Measurements from ENCODE around the gene CTNNA2. TPM values are rescaled to one million over a fixed set of nuclear protein-coding genes. Genes with fewer than 3 reads are reported as not detected.

The CTNNA2 gene
- total and polyA plus RNA-seq, 2 of the 8 experiments (the other 6 are each of a cell fraction or from before 2014, with no cell fraction given), result 3.9 to 9.0 TPM

DNA sequence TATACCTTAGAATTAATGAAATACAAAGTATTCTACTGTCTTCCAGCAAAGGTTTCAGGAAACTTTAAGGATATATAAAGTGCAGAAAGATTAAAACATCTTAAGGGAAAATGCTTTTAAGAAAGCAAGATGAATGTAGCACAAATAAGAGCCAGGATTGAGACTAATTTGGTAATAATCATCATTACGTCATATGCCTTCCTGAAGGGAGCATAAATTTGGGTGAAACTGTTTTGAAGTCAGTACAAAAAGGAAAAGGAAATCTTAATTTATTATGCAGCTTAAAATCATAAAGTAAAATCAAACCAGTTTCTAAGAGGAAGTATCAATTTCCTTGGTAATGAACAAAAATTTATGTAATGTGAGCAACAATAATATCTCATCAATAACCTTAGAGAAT is 221.7 kb downstream of the CTNNA2 start (continued):
- TF ChIP-seq, protein P1, sequence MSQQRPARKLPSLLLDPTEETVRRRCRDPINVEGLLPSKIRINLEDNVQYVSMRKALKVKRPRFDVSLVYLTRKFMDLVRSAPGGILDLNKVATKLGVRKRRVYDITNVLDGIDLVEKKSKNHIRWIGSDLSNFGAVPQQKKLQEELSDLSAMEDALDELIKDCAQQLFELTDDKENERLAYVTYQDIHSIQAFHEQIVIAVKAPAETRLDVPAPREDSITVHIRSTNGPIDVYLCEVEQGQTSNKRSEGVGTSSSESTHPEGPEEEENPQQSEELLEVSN (IDR thresholded peaks at IDR 0.05), result no peak
- TF ChIP-seq CEBPB (IDR thresholded peaks at IDR 0.05; ENCODE audit: low read depth, low read length) (no peak), ASH2L (IDR thresholded peaks at IDR 0.05; ENCODE audit: low read length) (no peak)

All from H1 (cell line).